HFF-Myc (cell line): Measurements from ENCODE around the gene PC.

Source experiments
- DNase-seq: peaks from one replicate; pipeline ENCODE4 v3.0.0-alpha.2; 2011; ENCODE audit warnings: low read depth; ENCODE audit errors: extremely low read depth
- H3K4me3 ChIP-seq: replicated peaks from 2 replicates; pipeline ENCODE4 v1.5.1; 2011; ENCODE audit warnings: low read depth, mild to moderate bottlenecking, control low read depth, low read length
- CTCF ChIP-seq: IDR thresholded peaks from 2 replicates; pipeline ENCODE4 v1.5.1; 2012; ENCODE audit warnings: mild to moderate bottlenecking, low read depth, low read length, control low read depth; ENCODE audit errors: missing control alignments

PC gene

GRCh38 chr11:66878474-66878873 is 79.7 kb downstream of the PC start:
- no peak for TF ChIP-seq CTCF
- H3K4me3 ChIP-seq = no peak overlapping the region
- no peak for DNase-seq

- DNase-seq = no peak
- no peak for TF ChIP-seq CTCF
Measured at GRCh38 chr11:66877588-66878385, 80.4 kb downstream of the PC start.

GRCh38 chr11:66875378-66875777 is 82.8 kb downstream of the PC start:
- no peak for DNase-seq
- TF ChIP-seq CTCF = no peak
- H3K4me3 ChIP-seq = no peak overlapping the region

More at GRCh38 chr11:66877588-66878385, 80.4 kb downstream of the PC start:
- H3K4me3 ChIP-seq = no peak overlapping the region

GRCh38 chr11:66874232-66874631 is 84.0 kb downstream of the PC start:
- no peak for DNase-seq
- TF ChIP-seq CTCF = no peak
- no peak overlapping the region for H3K4me3 ChIP-seq

GRCh38 chr11:66871521-66871901 is 86.7 kb downstream of the PC start:
- DNase-seq = no peak
- TF ChIP-seq CTCF = no peak
- H3K4me3 ChIP-seq = no peak overlapping the region

GRCh38 chr11:66870616-66871520 is 87.3 kb downstream of the PC start:
- no peak for DNase-seq
- no peak overlapping the region for H3K4me3 ChIP-seq
- no peak for TF ChIP-seq CTCF
